ENCODE measurements around the gene MACROD2. TPM values are rescaled to one million over a fixed set of nuclear protein-coding genes. Genes with fewer than 3 reads are reported as not detected.

MACROD2 gene
- total RNA-seq, 1 experiment from 2014 or later, result 1.6 TPM

DNA sequence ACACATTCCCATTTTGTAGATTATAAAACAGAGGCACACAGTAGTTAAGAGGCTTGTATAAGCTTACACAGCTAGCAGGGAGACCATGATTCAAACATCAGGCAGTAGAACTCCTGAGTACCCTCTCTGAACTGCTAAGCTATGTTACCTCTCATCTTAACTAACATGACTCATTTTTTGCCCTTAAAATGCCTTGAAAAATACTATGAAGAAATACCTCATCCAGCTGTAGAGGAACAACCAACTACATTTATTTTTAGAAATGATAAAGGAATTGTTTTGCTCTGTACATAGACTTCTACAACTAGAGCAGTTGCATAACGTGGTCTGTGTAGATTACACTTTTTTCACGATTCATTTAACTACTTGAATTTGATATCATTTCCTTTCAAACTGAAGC lies 240.0 kb downstream of the MACROD2 start:
- Histone ChIP-seq H2BK5ac (ENCODE audit: insufficient read length, low read length) (no peak overlapping the region), H3K23ac (ENCODE audit: insufficient read length, low read depth, low read length) (no peak overlapping the region), H4K5ac (ENCODE audit: insufficient read length, low read depth, low read length) (no peak overlapping the region), H3K79me2 (ENCODE audit: insufficient read depth, low read length) (no peaks in the 10 kb centered on the region), H3K27ac (ENCODE audit: insufficient read length, low read depth, low read length) (no peak overlapping the region), H2BK120ac (ENCODE audit: low read depth, low read length, poor library complexity, severe bottlenecking) (no peak overlapping the region), H4K20me1 (ENCODE audit: control insufficient read depth, insufficient read depth, insufficient read length) (no peaks in the 10 kb centered on the region), H2BK20ac (ENCODE audit: low read depth, low read length, poor library complexity, severe bottlenecking) (no peak overlapping the region), H3K56ac (ENCODE audit: insufficient read length, low read depth, low read length) (no peak overlapping the region), H3T11ph (ENCODE audit: low read length) (no peak overlapping the region), H3K18ac (ENCODE audit: insufficient read length, low read depth, low read length) (no peak overlapping the region), H3K4me1 (ENCODE audit: insufficient read depth, low read length) (no peaks in the 10 kb centered on the region), H3K9me3 (ENCODE audit: control insufficient read depth, low read depth, low read length) (no peaks in the 10 kb centered on the region), H3K9ac (ENCODE audit: extremely low read depth, insufficient read length, low read length) (no peak overlapping the region), H2AFZ (ENCODE audit: low read length) (no peak overlapping the region), H3K14ac (ENCODE audit: insufficient read depth, low read length) (no peak overlapping the region), H4K91ac (ENCODE audit: insufficient read length, low read depth, low read length) (no peak overlapping the region), H3K79me1 (ENCODE audit: insufficient read depth, low read depth, low read length, poor library complexity, severe bottlenecking) (no peaks in the 10 kb centered on the region), H3K23me2 (ENCODE audit: insufficient read length, low read depth, low read length, poor library complexity, severe bottlenecking) (no peaks in the 10 kb centered on the region), H3K4ac (ENCODE audit: low read depth, low read length) (no peak overlapping the region), H3K4me2 (ENCODE audit: insufficient read depth, insufficient read length, low read length) (no peak overlapping the region), H2AK5ac (ENCODE audit: insufficient read length, low read length) (no peak overlapping the region), H2BK15ac (ENCODE audit: low read depth, low read length) (no peak overlapping the region), H4K8ac (replicated peaks; ENCODE audit: insufficient read length, low read depth, low read length) (no peak overlapping the region), H2BK12ac (ENCODE audit: insufficient read length, low read depth, low read length) (no peak overlapping the region), H3K27me3 (ENCODE audit: insufficient read depth, low read length) (no peaks in the 10 kb centered on the region)
- TF ChIP-seq, protein P1, sequence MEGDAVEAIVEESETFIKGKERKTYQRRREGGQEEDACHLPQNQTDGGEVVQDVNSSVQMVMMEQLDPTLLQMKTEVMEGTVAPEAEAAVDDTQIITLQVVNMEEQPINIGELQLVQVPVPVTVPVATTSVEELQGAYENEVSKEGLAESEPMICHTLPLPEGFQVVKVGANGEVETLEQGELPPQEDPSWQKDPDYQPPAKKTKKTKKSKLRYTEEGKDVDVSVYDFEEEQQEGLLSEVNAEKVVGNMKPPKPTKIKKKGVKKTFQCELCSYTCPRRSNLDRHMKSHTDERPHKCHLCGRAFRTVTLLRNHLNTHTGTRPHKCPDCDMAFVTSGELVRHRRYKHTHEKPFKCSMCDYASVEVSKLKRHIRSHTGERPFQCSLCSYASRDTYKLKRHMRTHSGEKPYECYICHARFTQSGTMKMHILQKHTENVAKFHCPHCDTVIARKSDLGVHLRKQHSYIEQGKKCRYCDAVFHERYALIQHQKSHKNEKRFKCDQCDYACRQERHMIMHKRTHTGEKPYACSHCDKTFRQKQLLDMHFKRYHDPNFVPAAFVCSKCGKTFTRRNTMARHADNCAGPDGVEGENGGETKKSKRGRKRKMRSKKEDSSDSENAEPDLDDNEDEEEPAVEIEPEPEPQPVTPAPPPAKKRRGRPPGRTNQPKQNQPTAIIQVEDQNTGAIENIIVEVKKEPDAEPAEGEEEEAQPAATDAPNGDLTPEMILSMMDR (conservative IDR thresholded peaks at IDR 0.05), result no peak
- Mint-ChIP-seq H3K4me1 (no peaks in the 10 kb centered on the region), H3K36me3 (ENCODE audit: insufficient read depth in 1 of 3, low read depth in 3 of 3) (peaks cover 0 to 2% (median 0%) of the 10 kb centered on the region in 3 experiments; a peak in 1 of 7 replicates), H3K27me3 (ENCODE audit: low read depth) (no peaks in the 10 kb centered on the region), H3K9me3 (no peaks in the 10 kb centered on the region), H3K4me3 (no peak overlapping the region), H3K27ac (no peak overlapping the region)
- WGBS (ENCODE audit: extremely low coverage, insufficient read length, low lambda C conversion rate), result no CpG with 5 or more reads among the region's 2 CpGs
- no peak for DNase-seq

All from H9 (cell line).